ENCODE measurements around the gene TBC1D12. TPM values are rescaled to one million over a fixed set of nuclear protein-coding genes. Genes with fewer than 3 reads are reported as not detected.

TBC1D12 gene
- 11.4 TPM for total RNA-seq
- polyA plus RNA-seq (ENCODE audit: insufficient read depth in 1 of 8, insufficient read length in 8 of 8, low replicate concordance in 1 of 8): 10 to 100 TPM in 7 of 8 donors, 1 to 10 TPM in 1; 7.5 to 13.8 (median 11.1) TPM
- long read RNA-seq, donor 1: 0 reads
- long read RNA-seq, donor 2: 0 reads
- long read RNA-seq, donor 3: 0 reads
- long read RNA-seq, donor 4, full-length matches to known transcripts: 1 of 1 reads
- long read RNA-seq, donor 4, partial matches to known transcripts: 0 of 1 reads
- long read RNA-seq, donor 4, other reads (novel, unspliced or antisense): 0 of 1 reads
- long read RNA-seq, donor 5, full-length matches to known transcripts: 2 of 2 reads
- long read RNA-seq, donor 5, partial matches to known transcripts: 0 of 2 reads
- long read RNA-seq, donor 5, other reads (novel, unspliced or antisense): 0 of 2 reads
- long read RNA-seq, donor 6: 0 reads
- long read RNA-seq, donor 7: 0 reads
- long read RNA-seq, donor 8: 0 reads
- long read RNA-seq, donor 9: 0 reads
- long read RNA-seq, donor 10: 0 reads
- long read RNA-seq, donor 11, full-length matches to known transcripts: 1 of 1 reads
- long read RNA-seq, donor 11, partial matches to known transcripts: 0 of 1 reads
- long read RNA-seq, donor 11, other reads (novel, unspliced or antisense): 0 of 1 reads

GRCh38 chr10:94402204-94402842, at the start of gene TBC1D12:
TSS of gene TBC1D12 (plus strand) at chr10:94402541. CDS start at chr10:94402614, 73 bp downstream.
- Histone ChIP-seq H3K4me3 (ENCODE audit: low read length) (peak within 1 kb of the TSS; percentile 97), H3K27ac (ENCODE audit: low read length) (peak within 1 kb of the TSS; percentile 97), H3K4me1 (ENCODE audit: control insufficient read depth, insufficient read depth, low read length) (peaks cover 4% of the 10 kb centered on the region), H3K36me3 (ENCODE audit: control insufficient read depth, insufficient read depth, low read length) (no peaks in the 10 kb centered on the region), H3K27me3 (ENCODE audit: control insufficient read depth, insufficient read depth, low read length) (peaks cover 6% of the 10 kb centered on the region), H3K9me3 (replicated peaks; ENCODE audit: control insufficient read depth, low read depth, low read length) (no peaks in the 10 kb centered on the region)
- WGBS (ENCODE audit: insufficient coverage): under 1% methylated on average over 55 of the region's 56 CpGs
- peak; percentile 99 for DNase-seq

- WGBS (ENCODE audit: insufficient coverage): no CpG with 5 or more reads among the region's 3 CpGs
- DNase-seq: no peak
These were observed 49.0 kb upstream of the TBC1D12 start for GRCh38 chr10:94353336-94353735.

GRCh38 chr10:94355841-94356240, 46.5 kb upstream of the TBC1D12 start:
- peaks cover 12% of the 10 kb centered on the region for H3K36me3 ChIP-seq (ENCODE audit: control insufficient read depth, insufficient read depth, low read length)
- no peaks in the 10 kb centered on the region for H3K27me3 ChIP-seq (ENCODE audit: control insufficient read depth, insufficient read depth, low read length)
- no peak overlapping the region for H3K4me3 ChIP-seq (ENCODE audit: low read length)
- no peaks in the 10 kb centered on the region for H3K4me1 ChIP-seq (ENCODE audit: control insufficient read depth, insufficient read depth, low read length)
- no peak overlapping the region for H3K27ac ChIP-seq (ENCODE audit: low read length)
- H3K9me3 ChIP-seq (replicated peaks; ENCODE audit: control insufficient read depth, low read depth, low read length): no peaks in the 10 kb centered on the region
- no CpG with 5 or more reads among the region's 2 CpGs for WGBS (ENCODE audit: insufficient coverage)
- no peak for DNase-seq

More at GRCh38 chr10:94353336-94353735, 49.0 kb upstream of the TBC1D12 start:
- no peaks in the 10 kb centered on the region for H3K9me3 ChIP-seq (replicated peaks; ENCODE audit: control insufficient read depth, low read depth, low read length)
- no peak overlapping the region for H3K27ac ChIP-seq (ENCODE audit: low read length)
- H3K4me1 ChIP-seq (ENCODE audit: control insufficient read depth, insufficient read depth, low read length): no peaks in the 10 kb centered on the region
- no peaks in the 10 kb centered on the region for H3K27me3 ChIP-seq (ENCODE audit: control insufficient read depth, insufficient read depth, low read length)
- no peak overlapping the region for H3K4me3 ChIP-seq (ENCODE audit: low read length)
- peaks cover 15% of the 10 kb centered on the region for H3K36me3 ChIP-seq (ENCODE audit: control insufficient read depth, insufficient read depth, low read length)

GRCh38 chr10:94357193-94357592, 45.1 kb upstream of the TBC1D12 start:
- Histone ChIP-seq H3K4me3 (ENCODE audit: low read length) (no peak overlapping the region), H3K9me3 (replicated peaks; ENCODE audit: control insufficient read depth, low read depth, low read length) (no peaks in the 10 kb centered on the region), H3K27me3 (ENCODE audit: control insufficient read depth, insufficient read depth, low read length) (no peaks in the 10 kb centered on the region), H3K36me3 (ENCODE audit: control insufficient read depth, insufficient read depth, low read length) (peaks cover 8% of the 10 kb centered on the region), H3K4me1 (ENCODE audit: control insufficient read depth, insufficient read depth, low read length) (no peaks in the 10 kb centered on the region), H3K27ac (ENCODE audit: low read length) (no peak overlapping the region)
- no peak for DNase-seq
- WGBS (ENCODE audit: insufficient coverage): no CpG with 5 or more reads among the region's 3 CpGs

- no peak for DNase-seq
- Histone ChIP-seq H3K27me3 (ENCODE audit: control insufficient read depth, insufficient read depth, low read length) (no peaks in the 10 kb centered on the region), H3K27ac (ENCODE audit: low read length) (no peak overlapping the region), H3K9me3 (replicated peaks; ENCODE audit: control insufficient read depth, low read depth, low read length) (no peaks in the 10 kb centered on the region), H3K4me1 (ENCODE audit: control insufficient read depth, insufficient read depth, low read length) (no peaks in the 10 kb centered on the region), H3K4me3 (ENCODE audit: low read length) (no peak overlapping the region), H3K36me3 (ENCODE audit: control insufficient read depth, insufficient read depth, low read length) (peaks cover 8% of the 10 kb centered on the region)
- WGBS (ENCODE audit: insufficient coverage): 54% methylated on average over 2 of the region's 2 CpGs
These were observed 43.9 kb upstream of the TBC1D12 start for GRCh38 chr10:94358480-94358879.

- Histone ChIP-seq H3K36me3 (ENCODE audit: control insufficient read depth, insufficient read depth, low read length) (peaks cover 8% of the 10 kb centered on the region), H3K4me3 (ENCODE audit: low read length) (no peak overlapping the region), H3K27ac (ENCODE audit: low read length) (no peak overlapping the region), H3K9me3 (replicated peaks; ENCODE audit: control insufficient read depth, low read depth, low read length) (no peaks in the 10 kb centered on the region), H3K27me3 (ENCODE audit: control insufficient read depth, insufficient read depth, low read length) (peaks cover 4% of the 10 kb centered on the region), H3K4me1 (ENCODE audit: control insufficient read depth, insufficient read depth, low read length) (no peaks in the 10 kb centered on the region)
- peak; percentile 11 for DNase-seq
- WGBS (ENCODE audit: insufficient coverage): no CpG with 5 or more reads among the region's 4 CpGs
These were observed 41.1 kb upstream of the TBC1D12 start for GRCh38 chr10:94361171-94361794.

GRCh38 chr10:94362360-94363250, 39.7 kb upstream of the TBC1D12 start, which contains the start of gene NOC3L:
TSS of gene NOC3L (minus strand) at chr10:94362939. CDS start at chr10:94362838, 101 bp downstream.
- H3K4me3 ChIP-seq (ENCODE audit: low read length): peak within 1 kb of the TSS; percentile 86
- H3K4me1 ChIP-seq (ENCODE audit: control insufficient read depth, insufficient read depth, low read length): no peaks in the 10 kb centered on the region
- peak; percentile 98 for DNase-seq
- H3K36me3 ChIP-seq (ENCODE audit: control insufficient read depth, insufficient read depth, low read length): peaks cover 5% of the 10 kb centered on the region
- peaks cover 4% of the 10 kb centered on the region for H3K27me3 ChIP-seq (ENCODE audit: control insufficient read depth, insufficient read depth, low read length)
- no peaks in the 10 kb centered on the region for H3K9me3 ChIP-seq (replicated peaks; ENCODE audit: control insufficient read depth, low read depth, low read length)
- WGBS (ENCODE audit: insufficient coverage): 0% methylated on average over 48 of the region's 55 CpGs
- H3K27ac ChIP-seq (ENCODE audit: low read length): peak within 1 kb of the TSS; percentile 88

- no peak overlapping the region for H3K27ac ChIP-seq (ENCODE audit: low read length)
- peaks cover 4% of the 10 kb centered on the region for H3K27me3 ChIP-seq (ENCODE audit: control insufficient read depth, insufficient read depth, low read length)
- H3K9me3 ChIP-seq (replicated peaks; ENCODE audit: control insufficient read depth, low read depth, low read length): no peaks in the 10 kb centered on the region
- no peaks in the 10 kb centered on the region for H3K4me1 ChIP-seq (ENCODE audit: control insufficient read depth, insufficient read depth, low read length)
- peak overlapping the region; percentile 86 for H3K4me3 ChIP-seq (ENCODE audit: low read length)
- WGBS (ENCODE audit: insufficient coverage): 83% methylated on average over 1 of the region's 8 CpGs
- DNase-seq: no peak
- H3K36me3 ChIP-seq (ENCODE audit: control insufficient read depth, insufficient read depth, low read length): peaks cover 4% of the 10 kb centered on the region
These were observed 39.1 kb upstream of the TBC1D12 start for GRCh38 chr10:94363251-94363565.

GRCh38 chr10:94364482-94364881, 37.9 kb upstream of the TBC1D12 start:
- H3K27me3 ChIP-seq (ENCODE audit: control insufficient read depth, insufficient read depth, low read length): peaks cover 4% of the 10 kb centered on the region
- no peak overlapping the region for H3K27ac ChIP-seq (ENCODE audit: low read length)
- peak; percentile 11 for DNase-seq
- H3K4me3 ChIP-seq (ENCODE audit: low read length): no peak overlapping the region
- no peaks in the 10 kb centered on the region for H3K9me3 ChIP-seq (replicated peaks; ENCODE audit: control insufficient read depth, low read depth, low read length)
- 77% methylated on average over 1 of the region's 1 CpG for WGBS (ENCODE audit: insufficient coverage)
- H3K36me3 ChIP-seq (ENCODE audit: control insufficient read depth, insufficient read depth, low read length): no peaks in the 10 kb centered on the region
- no peaks in the 10 kb centered on the region for H3K4me1 ChIP-seq (ENCODE audit: control insufficient read depth, insufficient read depth, low read length)
